Activated CD8-positive, alpha-beta memory T cell treated with anti-CD3 and anti-CD28 coated beads, Interleukin-2, amount 50 U/mL, for 24 hours (primary cell): ENCODE measurements around the gene SUCLG2.
"Not testable (repeated sequence)": the region's sequence is repeated elsewhere in the genome, so short reads cannot be mapped to it uniquely, and the experiment has no call there.

Source experiments
- DNase-seq: peaks from one replicate; pipeline ENCODE4 v3.0.0-alpha.2; 2020; ENCODE audit errors: extremely low read depth

Gene SUCLG2

DNA sequence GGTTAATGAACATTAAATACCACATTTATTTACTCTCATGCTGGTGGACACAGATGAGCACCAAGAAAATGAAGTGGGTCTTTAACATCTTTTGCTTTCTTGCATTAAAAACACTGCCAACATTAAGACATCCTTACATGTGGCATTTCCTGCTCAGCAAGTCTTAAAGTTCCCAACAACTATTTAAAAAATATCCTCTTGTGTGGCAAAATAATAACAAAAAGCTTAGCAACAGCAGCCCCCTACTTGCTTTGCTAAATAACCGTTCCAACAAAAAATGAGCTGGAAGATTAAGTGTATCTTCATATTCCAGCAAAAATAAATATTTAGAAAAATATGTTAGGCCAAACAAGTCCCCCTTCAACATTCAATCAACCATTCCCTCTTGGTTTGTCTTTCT, 93.1 kb downstream of the SUCLG2 start:
- no peak for DNase-seq

GRCh38 chr3:67559029-67559605, 95.3 kb downstream of the SUCLG2 start:
- no peak for DNase-seq

- DNase-seq = no peak
Measured at GRCh38 chr3:67558426-67558825, 96.0 kb downstream of the SUCLG2 start.

- DNase-seq = no peak
Measured at GRCh38 chr3:67557848-67558355, 96.5 kb downstream of the SUCLG2 start.

DNA sequence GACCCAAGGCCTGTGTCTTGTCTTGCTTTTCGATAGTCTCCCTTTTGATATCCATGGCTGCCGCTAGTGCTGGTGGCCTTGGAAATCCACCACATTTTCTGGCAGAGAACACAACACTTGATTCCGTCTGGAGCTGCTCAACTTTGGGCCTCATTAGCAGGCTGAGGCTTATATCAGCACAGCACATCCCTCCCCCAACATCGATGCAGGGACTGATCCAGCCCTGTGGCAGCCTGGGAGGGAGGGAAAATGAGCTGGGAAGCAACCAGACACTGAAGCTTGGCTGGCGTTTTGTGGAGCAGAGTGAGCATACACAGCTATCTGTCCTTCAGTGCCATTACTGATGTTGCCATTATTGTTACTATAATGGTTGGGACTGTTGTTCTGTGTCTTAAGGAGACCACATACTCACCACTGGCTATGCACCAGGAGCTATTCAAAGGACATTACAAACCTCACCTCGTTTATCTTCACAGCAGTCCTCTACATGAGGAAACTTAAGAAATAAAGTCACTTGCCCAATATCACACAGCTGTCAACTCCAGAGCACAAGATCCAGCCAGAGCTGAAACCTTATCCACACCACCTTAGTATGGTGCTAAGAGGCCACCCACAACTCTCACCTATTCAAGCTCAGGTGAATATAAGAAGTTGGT, 102.9 kb downstream of the SUCLG2 start:
- DNase-seq = no peak

DNA sequence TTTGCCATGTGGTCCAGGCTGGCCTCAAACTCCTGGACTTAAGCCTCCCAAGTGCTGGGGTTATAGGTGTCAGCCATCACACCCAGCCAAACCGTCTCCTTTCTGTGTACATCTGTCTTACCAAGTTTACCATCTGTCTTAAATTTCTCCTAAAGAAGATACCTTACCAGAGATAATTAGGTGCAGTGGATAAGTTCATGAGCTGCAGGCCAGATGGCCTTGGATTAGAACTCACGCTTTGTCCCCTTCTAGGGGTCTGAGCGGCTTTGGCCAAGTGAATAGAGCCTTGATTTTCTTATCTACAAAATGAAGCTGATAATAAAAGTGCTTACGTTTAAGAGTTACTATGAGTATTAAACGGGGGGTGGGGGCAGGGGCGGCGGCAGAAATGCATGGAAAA, 103.9 kb downstream of the SUCLG2 start:
- DNase-seq = no peak

- not testable (repeated sequence) for DNase-seq
Measured at GRCh38 chr3:67542502-67543250, 111.7 kb downstream of the SUCLG2 start.

DNA sequence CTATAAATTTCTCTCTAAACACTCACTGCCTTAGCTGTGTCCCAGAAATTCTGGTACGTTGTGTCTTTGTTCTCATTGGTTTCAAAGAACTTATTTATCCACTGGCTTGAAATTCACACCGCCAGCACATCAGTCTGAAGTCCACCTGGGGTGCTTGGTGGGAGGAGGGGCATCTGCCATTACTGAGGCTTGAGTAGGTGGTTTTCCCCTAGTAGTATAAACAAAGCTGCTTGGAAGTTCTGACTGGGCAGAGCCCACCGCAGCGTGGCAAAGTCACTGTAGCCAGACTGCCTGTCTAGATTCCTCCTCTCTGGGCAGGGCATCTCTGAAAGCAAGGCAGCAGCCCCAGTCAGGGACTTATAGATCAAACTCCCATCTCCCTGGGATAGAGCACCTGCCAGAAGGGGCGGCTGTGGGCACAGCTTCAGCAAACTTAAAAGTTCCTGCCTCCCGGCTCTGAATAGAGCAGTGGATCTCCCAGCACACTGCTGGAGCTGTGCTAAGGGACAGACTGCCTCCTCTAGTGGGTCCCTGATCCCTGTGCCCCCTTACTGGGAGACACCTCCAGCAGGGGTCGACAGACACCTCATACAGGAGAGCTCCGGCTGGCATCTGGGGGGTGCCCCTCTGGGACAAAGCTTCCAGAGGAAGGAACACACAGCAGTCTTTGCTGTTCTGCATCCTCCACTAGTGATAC, 114.1 kb downstream of the SUCLG2 start:
- no peak for DNase-seq

GRCh38 chr3:67537203-67537602, 117.2 kb downstream of the SUCLG2 start:
- DNase-seq = not testable (repeated sequence)

DNA sequence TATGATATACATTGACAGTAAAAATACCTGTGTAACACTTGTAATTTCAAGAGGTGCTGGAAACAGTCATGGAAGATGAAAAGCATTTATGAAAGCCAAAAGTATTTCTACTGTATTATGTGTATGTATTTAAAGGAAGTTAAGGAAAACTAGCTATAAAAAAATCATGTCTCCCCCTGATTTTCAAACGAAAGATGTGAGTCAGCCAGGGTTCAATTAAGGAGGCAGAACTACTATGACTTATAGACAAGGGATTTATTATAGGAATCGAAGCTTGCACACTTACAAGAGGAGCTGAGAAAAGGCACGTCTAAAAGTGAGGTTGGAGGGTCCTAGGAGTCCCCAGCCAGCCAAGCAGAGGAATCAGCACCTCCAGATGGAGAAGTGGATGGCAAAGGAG, 119.4 kb downstream of the SUCLG2 start:
- DNase-seq = no peak

GRCh38 chr3:67534594-67534993, 119.8 kb downstream of the SUCLG2 start:
- DNase-seq = no peak

DNA sequence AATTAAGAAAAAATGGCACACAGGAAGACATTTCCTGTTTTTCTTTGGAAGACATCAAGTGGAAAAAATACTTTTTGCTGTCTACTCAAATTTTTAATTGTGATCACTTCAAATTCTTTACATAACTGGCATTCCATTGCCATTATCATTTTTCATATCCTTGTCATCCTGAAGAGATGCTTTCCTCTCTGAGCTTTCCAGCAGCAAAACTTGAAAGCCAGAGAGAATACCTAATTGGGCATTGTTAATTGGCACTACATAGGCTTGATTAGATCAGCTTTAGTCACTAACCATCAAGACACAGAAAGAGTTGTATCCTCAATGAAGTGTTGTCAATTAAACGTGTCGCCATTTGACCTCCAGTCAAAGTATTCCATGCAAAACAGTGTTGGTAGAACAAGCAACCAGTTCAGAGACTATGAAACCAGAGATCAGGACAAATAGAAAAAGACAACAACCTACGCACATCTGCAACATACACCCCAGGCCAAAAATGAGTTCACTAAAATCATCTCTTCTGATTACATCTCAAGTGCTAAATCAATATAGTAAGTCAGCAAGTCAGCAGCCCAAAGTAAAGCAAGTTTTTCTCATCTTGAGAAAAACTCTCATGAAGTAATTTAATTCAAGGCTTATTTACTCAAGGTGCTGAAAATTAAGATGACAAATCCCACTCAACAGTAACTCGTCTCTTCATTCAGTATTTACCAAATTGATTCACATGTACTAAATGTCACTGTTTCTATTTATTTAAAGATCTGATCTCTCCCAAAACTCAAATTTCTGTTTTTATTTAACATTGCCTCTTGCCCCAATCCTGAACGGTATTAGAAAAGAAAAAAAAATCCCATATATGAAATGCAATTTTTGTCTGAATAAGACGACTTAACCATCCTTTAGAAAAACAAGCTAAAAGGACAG, 123.0 kb downstream of the SUCLG2 start:
- no peak for DNase-seq

DNA sequence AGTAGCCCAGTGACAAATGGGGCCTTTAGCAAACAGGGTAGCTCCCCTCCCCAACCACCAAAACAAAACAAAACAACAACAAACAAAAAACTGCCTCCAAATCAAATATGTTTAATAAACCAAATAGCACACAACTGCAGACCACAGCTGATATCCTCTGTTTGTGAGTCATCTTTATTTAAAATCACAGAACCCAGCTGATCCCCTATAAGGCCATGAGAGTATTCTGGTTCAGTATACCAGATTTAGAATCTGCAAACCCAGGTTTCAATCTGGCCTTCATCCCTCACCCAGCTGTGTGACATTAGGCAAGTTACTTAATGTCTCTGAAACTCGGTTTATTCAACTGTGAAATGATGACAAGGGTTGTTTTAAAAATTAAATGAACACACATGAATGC, 124.5 kb downstream of the SUCLG2 start:
- DNase-seq = no peak

- DNase-seq = no peak
Measured at GRCh38 chr3:67529337-67529736, 125.1 kb downstream of the SUCLG2 start.

GRCh38 chr3:67526246-67526645, 128.2 kb downstream of the SUCLG2 start:
- no peak for DNase-seq

GRCh38 chr3:67524046-67524445, 130.4 kb downstream of the SUCLG2 start:
- no peak for DNase-seq

DNA sequence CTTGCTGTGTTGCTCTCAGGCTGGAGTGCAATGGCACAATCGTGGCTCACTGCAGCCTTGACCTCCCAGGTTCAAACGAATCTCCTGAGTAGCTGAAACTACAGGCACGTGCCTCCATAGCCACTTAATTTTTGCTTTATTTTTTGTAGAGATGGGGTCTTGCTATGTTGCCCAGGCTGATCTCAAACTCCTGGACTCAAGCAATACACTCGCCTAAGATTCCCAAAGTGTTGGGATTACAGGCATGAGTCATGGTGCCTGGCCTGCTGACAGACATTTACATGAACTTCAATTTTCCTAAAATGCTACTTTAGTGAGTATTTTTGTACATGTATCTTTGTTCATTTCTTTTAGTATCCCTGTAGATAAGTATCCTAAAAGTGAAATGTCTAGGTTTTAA, 132.3 kb downstream of the SUCLG2 start:
- DNase-seq = no peak

- DNase-seq = no peak
Measured at GRCh38 chr3:67521053-67521646, 133.3 kb downstream of the SUCLG2 start.

DNA sequence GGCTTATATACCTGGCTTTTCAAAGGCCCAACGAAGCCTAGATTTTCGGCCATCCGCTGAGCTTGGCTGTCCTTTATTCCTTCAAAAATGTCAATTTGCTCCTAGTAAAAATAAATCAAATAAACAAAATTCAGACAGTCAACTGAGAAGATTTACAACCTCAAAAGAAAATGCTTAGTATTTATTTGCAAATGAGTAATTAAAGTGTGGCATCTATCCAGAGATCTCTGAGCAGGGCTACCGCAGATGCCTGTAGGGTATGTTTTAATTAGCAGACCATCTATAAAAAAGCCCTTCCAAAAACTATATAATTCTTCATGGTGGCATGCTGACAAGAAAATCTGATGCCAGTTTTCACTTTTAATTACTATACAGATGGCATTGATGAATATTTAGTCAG, 136.2 kb downstream of the SUCLG2 start:
- no peak for DNase-seq

DNA sequence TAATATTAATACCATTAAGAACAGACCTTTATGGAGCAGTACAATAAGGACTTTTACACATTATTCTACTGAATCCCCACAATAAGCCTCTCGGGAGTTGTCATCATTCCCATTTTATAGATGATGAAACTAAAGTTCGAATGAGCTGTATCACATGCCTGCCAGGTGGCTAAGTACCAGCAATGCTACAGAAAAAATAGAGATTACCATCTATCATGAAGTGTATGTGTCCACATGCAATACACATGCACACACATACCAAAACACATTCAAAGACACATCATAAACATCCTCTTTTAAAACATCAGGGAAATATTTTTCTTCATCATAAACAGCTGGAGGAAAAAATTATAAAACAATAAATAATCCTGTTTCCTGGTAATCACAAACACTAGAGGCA, 136.6 kb downstream of the SUCLG2 start:
- DNase-seq = no peak

- DNase-seq = no peak
Measured at GRCh38 chr3:67516496-67516895, 137.9 kb downstream of the SUCLG2 start.
